ENCODE data around the gene FCRLB.
"Not testable (repeated sequence)": the region's sequence is repeated elsewhere in the genome, so short reads cannot be mapped to it uniquely, and the experiment has no call there.

Gene FCRLB

GRCh38 chr1:161721738-161722343, 497 bp downstream of the FCRLB start:
- Histone ChIP-seq H3K4me3 (ENCODE audit: low read depth, low read length) (no peak overlapping the region), H3K4me1 (no peaks in the 10 kb centered on the region), H3K79me2 (no peaks in the 10 kb centered on the region), H3K27me3 (ENCODE audit: control insufficient read depth, insufficient read depth, low read length) (no peaks in the 10 kb centered on the region), H3K4me2 (ENCODE audit: low read length) (no peak overlapping the region), H3K27ac (no peak overlapping the region), H3K9ac (no peak overlapping the region), H3K36me3 (ENCODE audit: control insufficient read depth, insufficient read depth, low read length) (no peaks in the 10 kb centered on the region), H3K9me3 (ENCODE audit: control insufficient read depth, low read length) (no peaks in the 10 kb centered on the region), H2AFZ (no peak overlapping the region)
- TF ChIP-seq CTCF (IDR thresholded peaks at IDR 0.05) = no peak

GRCh38 chr1:161722406-161722805, 1.1 kb downstream of the FCRLB start:
- Histone ChIP-seq H3K27me3 (ENCODE audit: control insufficient read depth, insufficient read depth, low read length) (no peaks in the 10 kb centered on the region), H3K79me2 (no peaks in the 10 kb centered on the region), H3K36me3 (ENCODE audit: control insufficient read depth, insufficient read depth, low read length) (no peaks in the 10 kb centered on the region), H3K9me3 (ENCODE audit: control insufficient read depth, low read length) (no peaks in the 10 kb centered on the region), H3K4me2 (ENCODE audit: low read length) (no peak overlapping the region), H3K4me3 (ENCODE audit: low read depth, low read length) (no peak overlapping the region), H3K9ac (no peak overlapping the region), H2AFZ (no peak overlapping the region), H3K27ac (no peak overlapping the region), H3K4me1 (no peaks in the 10 kb centered on the region)
- TF ChIP-seq CTCF (IDR thresholded peaks at IDR 0.05) = no peak

- Histone ChIP-seq H3K4me3 (ENCODE audit: low read depth, low read length) (no peak overlapping the region), H3K27ac (no peak overlapping the region), H3K9ac (no peak overlapping the region), H3K36me3 (ENCODE audit: control insufficient read depth, insufficient read depth, low read length) (no peaks in the 10 kb centered on the region), H3K27me3 (ENCODE audit: control insufficient read depth, insufficient read depth, low read length) (no peaks in the 10 kb centered on the region), H3K4me1 (no peaks in the 10 kb centered on the region), H3K9me3 (ENCODE audit: control insufficient read depth, low read length) (no peaks in the 10 kb centered on the region), H2AFZ (no peak overlapping the region), H3K4me2 (ENCODE audit: low read length) (no peak overlapping the region), H3K79me2 (no peaks in the 10 kb centered on the region)
- no peak for TF ChIP-seq CTCF (IDR thresholded peaks at IDR 0.05)
Measured at GRCh38 chr1:161723459-161724141, 2.3 kb downstream of the FCRLB start.

- not testable (repeated sequence) for H3K9me3 ChIP-seq (ENCODE audit: control insufficient read depth, low read length); H3K79me2 ChIP-seq; H3K4me1 ChIP-seq; H3K36me3 ChIP-seq (ENCODE audit: control insufficient read depth, insufficient read depth, low read length); H3K27me3 ChIP-seq (ENCODE audit: control insufficient read depth, insufficient read depth, low read length); H3K9ac ChIP-seq
- H3K27ac ChIP-seq = peak overlapping the region; percentile 79
- peak overlapping the region; percentile 89 for H3K4me2 ChIP-seq (ENCODE audit: low read length)
- H2AFZ ChIP-seq = peak overlapping the region; percentile 89
- H3K4me3 ChIP-seq (ENCODE audit: low read depth, low read length) = peak overlapping the region; percentile 76
Measured at GRCh38 chr1:161725258-161725907, 4.0 kb downstream of the FCRLB start.

GRCh38 chr1:161725908-161726472, 4.6 kb downstream of the FCRLB start:
- Histone ChIP-seq H3K4me2 (ENCODE audit: low read length) (peak overlapping the region; percentile 89), H3K4me3 (ENCODE audit: low read depth, low read length) (peak overlapping the region; percentile 76), H3K27me3 (ENCODE audit: control insufficient read depth, insufficient read depth, low read length) (no peaks in the 10 kb centered on the region), H3K36me3 (ENCODE audit: control insufficient read depth, insufficient read depth, low read length) (no peaks in the 10 kb centered on the region), H3K4me1 (no peaks in the 10 kb centered on the region), H3K27ac (peak overlapping the region; percentile 79), H3K9me3 (ENCODE audit: control insufficient read depth, low read length) (no peaks in the 10 kb centered on the region), H2AFZ (peak overlapping the region; percentile 89), H3K9ac (no peak overlapping the region), H3K79me2 (no peaks in the 10 kb centered on the region)
- no peak for TF ChIP-seq CTCF (IDR thresholded peaks at IDR 0.05)

Measured in parathyroid adenoma (tissue), 2 donors.